Tibial nerve (tissue), 4 donors: ENCODE results near the gene CNOT1. TPM values are rescaled to one million over a fixed set of nuclear protein-coding genes. Genes with fewer than 3 reads are reported as not detected.
"Not testable (repeated sequence)": the region's sequence is repeated elsewhere in the genome, so short reads cannot be mapped to it uniquely, and the experiment has no call there.

Experiments used
- DNase-seq, 2 donors: peaks; one replicate each; pipeline ENCODE4 v3.0.0-alpha.2; 2019; ENCODE audit warnings: low spot score in 2 of 2
- H3K27ac ChIP-seq, 4 donors: fragments of 200-600 bp; sonication (generic) in 3 of 4; one replicate each; pipeline ENCODE4 v1.5.1; 2017 to 2019; ENCODE audit warnings: mild to moderate bottlenecking in 1 of 4
- H3K27me3 ChIP-seq, 2 donors: fragments of 200-600 bp; sonication (generic) in 1 of 2; one replicate each; pipeline versions ENCODE4 v1.5.1 to v1.6.0; 2017 to 2019
- H3K36me3 ChIP-seq, 3 donors: fragments of 200-600 bp; sonication (generic); one replicate each; pipeline ENCODE4 v1.5.1; 2018 to 2019
- H3K4me1 ChIP-seq, 4 donors: fragments of 200-600 bp; sonication (generic) in 3 of 4; one replicate each; pipeline ENCODE4 v1.5.1; 2017 to 2019
- H3K4me3 ChIP-seq, 4 donors: fragments of 200-600 bp; sonication (generic) in 3 of 4; one replicate each; pipeline ENCODE4 v1.5.1; 2017 to 2019; ENCODE audit warnings: mild to moderate bottlenecking in 1 of 4, moderate library complexity in 1 of 4
- H3K9me3 ChIP-seq, 4 donors: fragments of 200-600 bp; sonication (generic) in 3 of 4; one replicate each; pipeline ENCODE4 v1.5.1; 2017 to 2019
- EP300 ChIP-seq, 2 donors: sonication (generic); formaldehyde crosslinking; IDR thresholded peaks; one replicate each; pipeline ENCODE4 v1.6.1; 2017; ENCODE audit warnings: antibody characterized with exemption in 2 of 2, mild to moderate bottlenecking in 1 of 2
- POLR2A ChIP-seq, 2 donors: fragments of 450-650 bp; IDR thresholded peaks; one replicate each; pipeline ENCODE4 v1.6.1; 2017; ENCODE audit warnings: antibody characterized with exemption in 2 of 2, mild to moderate bottlenecking in 2 of 2, moderate library complexity in 2 of 2
- WGBS, 2 donors: methylation state at CpG; one replicate each; pipeline ENCODE4 v1.1.5; 2018; 5-methylcytosine and 5-hydroxymethylcytosine counted together
- total RNA-seq, 4 donors: library from RNA; depleted of rRNA; stranded (reverse); fragments of >200 nt; gene quantifications; one replicate each; pipeline ENCODE4 v1.1.0, GENCODE V29; 2016
- TF ChIP-seq, protein P1 (sequence below), 5 experiments: fragments of 200-600 bp in 3 of 5; fragments of 450-650 bp in 2 of 5; sonication (generic) in 3 of 5; IDR thresholded peaks; one replicate each; pipeline ENCODE4 v1.5.1; 2016 to 2019; ENCODE audit warnings: antibody characterized with exemption in 5 of 5, mild to moderate bottlenecking in 3 of 5, moderate library complexity in 2 of 5

Gene CNOT1
- total RNA-seq, 4 donors from 2014 or later: 80.8 to 122 (median 105) TPM

DNA sequence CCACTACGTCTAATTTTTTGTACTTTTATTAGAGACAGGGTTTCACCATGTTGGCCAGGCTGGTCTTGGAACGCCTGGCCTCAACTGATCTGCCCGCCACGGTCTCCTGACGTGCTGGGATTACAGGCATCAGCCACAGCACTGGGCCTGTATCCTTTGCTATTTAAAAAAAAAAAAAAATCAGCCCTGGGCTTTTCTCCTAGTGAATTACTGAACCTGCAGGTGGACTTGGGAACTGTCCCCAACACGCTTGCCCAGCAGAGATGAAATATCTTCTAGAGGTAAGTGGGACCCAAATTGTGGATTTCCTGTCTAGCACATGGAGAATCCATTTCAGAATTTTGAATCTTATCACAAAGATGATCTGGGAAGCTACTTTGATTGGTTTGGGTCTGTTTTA, 14.8 kb downstream of the CNOT1 start:
- TF ChIP-seq, protein P1, sequence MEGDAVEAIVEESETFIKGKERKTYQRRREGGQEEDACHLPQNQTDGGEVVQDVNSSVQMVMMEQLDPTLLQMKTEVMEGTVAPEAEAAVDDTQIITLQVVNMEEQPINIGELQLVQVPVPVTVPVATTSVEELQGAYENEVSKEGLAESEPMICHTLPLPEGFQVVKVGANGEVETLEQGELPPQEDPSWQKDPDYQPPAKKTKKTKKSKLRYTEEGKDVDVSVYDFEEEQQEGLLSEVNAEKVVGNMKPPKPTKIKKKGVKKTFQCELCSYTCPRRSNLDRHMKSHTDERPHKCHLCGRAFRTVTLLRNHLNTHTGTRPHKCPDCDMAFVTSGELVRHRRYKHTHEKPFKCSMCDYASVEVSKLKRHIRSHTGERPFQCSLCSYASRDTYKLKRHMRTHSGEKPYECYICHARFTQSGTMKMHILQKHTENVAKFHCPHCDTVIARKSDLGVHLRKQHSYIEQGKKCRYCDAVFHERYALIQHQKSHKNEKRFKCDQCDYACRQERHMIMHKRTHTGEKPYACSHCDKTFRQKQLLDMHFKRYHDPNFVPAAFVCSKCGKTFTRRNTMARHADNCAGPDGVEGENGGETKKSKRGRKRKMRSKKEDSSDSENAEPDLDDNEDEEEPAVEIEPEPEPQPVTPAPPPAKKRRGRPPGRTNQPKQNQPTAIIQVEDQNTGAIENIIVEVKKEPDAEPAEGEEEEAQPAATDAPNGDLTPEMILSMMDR (IDR thresholded peaks at IDR 0.05): no peak
- TF ChIP-seq POLR2A (IDR thresholded peaks at IDR 0.05): no peak
- no peak for TF ChIP-seq EP300 (IDR thresholded peaks at IDR 0.05)
- Histone ChIP-seq H3K36me3 (peaks cover 0 to 46% (median 8%) of the 10 kb centered on the region in 3 donors), H3K27ac (no peak overlapping the region), H3K4me3 (no peak overlapping the region), H3K27me3 (no peaks in the 10 kb centered on the region), H3K4me1 (peaks cover 0 to 6% (median 3%) of the 10 kb centered on the region in 4 donors), H3K9me3 (no peaks in the 10 kb centered on the region)
- no peak for DNase-seq
- 95 to 97% methylated on average over 6 of the region's 6 CpGs for WGBS, 2 donors

DNA sequence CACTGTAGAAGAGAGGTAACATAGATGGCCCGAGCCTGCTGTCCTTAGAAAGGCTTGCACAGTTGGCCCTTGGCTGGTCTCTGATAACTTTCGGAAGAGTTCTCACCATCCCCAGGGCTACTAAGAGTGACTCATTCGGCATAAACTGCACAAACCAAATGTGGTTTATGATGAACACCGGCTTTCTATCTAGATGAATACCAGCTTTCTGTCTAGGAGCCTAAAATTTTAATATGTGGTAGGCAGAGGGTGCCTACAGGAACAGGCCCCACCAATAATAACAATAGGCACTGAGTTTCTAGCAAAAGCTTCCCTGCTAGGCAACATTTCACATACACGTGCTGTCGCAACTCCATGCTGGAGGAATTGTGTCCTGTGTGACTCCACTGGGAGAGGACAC, 15.4 kb downstream of the CNOT1 start:
- no peaks in the 10 kb centered on the region for H3K9me3 ChIP-seq
- whole genome bisulfite sequencing, 2 donors: 73 to 79% methylated on average over 6 of the region's 6 CpGs
- no peaks in the 10 kb centered on the region for H3K27me3 ChIP-seq
- no peak overlapping the region for H3K27ac ChIP-seq
- H3K4me1 ChIP-seq: peaks cover 0 to 6% (median 3%) of the 10 kb centered on the region in 4 donors
- DNase-seq: no peak
- no peak for TF ChIP-seq EP300 (IDR thresholded peaks at IDR 0.05)
- TF ChIP-seq, protein P1 (IDR thresholded peaks at IDR 0.05): no peak
- TF ChIP-seq POLR2A (IDR thresholded peaks at IDR 0.05): no peak
- H3K4me3 ChIP-seq: no peak overlapping the region
- H3K36me3 ChIP-seq: peaks cover 0 to 44% (median 8%) of the 10 kb centered on the region in 3 donors

DNA sequence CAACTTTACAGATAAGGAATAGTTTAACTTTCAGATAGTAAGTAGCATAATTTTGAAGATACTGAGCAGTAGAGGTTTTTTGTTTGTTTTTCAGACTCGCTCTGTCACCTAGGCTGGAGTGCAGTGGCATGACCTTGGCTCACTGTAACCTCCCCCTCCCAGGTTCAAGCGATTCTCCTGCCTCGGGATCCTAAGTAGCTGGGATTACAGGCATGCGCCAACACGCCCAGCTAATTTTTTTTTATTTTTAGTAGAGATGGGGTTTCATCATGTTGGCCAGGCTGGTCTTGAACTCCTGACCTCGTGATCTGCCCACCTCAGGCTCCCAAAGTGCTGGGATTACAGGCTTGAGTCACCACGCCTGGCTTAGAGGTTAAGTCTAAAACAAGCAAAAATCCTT, 16.7 kb downstream of the CNOT1 start:
- not testable (repeated sequence) for H3K27me3 ChIP-seq, H3K4me3 ChIP-seq, H3K9me3 ChIP-seq, H3K27ac ChIP-seq, DNase-seq, H3K4me1 ChIP-seq
- H3K36me3 ChIP-seq: peaks cover 0 to 39% (median 7%) of the 10 kb centered on the region in 3 donors
- WGBS, 2 donors: 79 to 94% methylated on average over 7 of the region's 7 CpGs

DNA sequence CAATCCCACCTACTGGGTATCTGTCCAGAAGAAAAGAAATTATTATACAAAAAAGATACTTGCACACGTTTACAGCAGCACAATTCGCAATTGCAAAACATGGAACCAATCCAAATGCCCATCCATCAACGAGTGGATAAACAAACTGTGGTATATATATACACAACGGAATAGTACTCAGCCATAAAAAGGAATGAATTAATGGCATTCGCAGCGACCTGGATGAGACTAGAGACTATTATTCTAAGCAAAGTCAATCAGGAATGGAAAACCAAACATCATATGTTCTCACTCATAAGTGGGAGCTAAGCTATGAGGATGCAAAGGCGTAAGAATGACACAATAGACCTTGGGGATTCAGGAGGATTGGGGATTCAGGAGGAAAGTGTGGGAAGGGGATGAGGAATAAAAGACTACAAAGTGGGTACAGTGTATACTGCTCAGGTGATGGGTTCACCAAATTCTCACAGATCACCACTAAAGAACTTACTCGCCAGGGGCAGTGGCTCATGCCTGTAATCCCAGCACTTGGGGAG, 21.0 kb downstream of the CNOT1 start:
- 86 to 87% methylated on average over 8 of the region's 8 CpGs for WGBS, 2 donors
- Histone ChIP-seq H3K9me3 (no peaks in the 10 kb centered on the region), H3K4me1 (peaks cover 0 to 6% (median 3%) of the 10 kb centered on the region in 4 donors), H3K4me3 (no peak overlapping the region), H3K27ac (no peak overlapping the region), H3K36me3 (peaks cover 0 to 52% (median 0%) of the 10 kb centered on the region in 3 donors), H3K27me3 (no peaks in the 10 kb centered on the region)
- TF ChIP-seq EP300 (IDR thresholded peaks at IDR 0.05): no peak
- TF ChIP-seq, protein P1 (IDR thresholded peaks at IDR 0.05): no peak
- TF ChIP-seq POLR2A (IDR thresholded peaks at IDR 0.05): no peak
- no peak for DNase-seq

DNA sequence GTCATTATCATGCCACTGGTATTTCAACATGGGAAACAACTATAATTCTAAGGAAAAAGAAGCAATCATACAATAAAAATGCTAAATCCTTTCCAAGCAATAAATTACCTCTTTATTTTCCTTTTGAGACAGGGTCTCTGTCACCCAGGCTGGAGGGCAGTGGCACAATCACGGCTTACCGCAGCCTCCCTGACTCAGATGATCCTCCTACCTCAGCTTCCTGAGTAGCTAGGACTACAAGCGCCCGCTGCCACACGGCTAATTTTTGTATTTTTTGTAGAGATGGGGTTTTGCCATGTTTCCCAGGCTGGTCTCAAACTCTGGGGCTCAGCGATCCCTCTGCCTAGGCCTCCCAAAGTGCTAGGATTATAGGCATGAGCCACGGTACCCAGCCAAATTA, 24.1 kb downstream of the CNOT1 start:
- no peak overlapping the region for H3K27ac ChIP-seq
- no peak overlapping the region for H3K4me3 ChIP-seq
- no peaks in the 10 kb centered on the region for H3K9me3 ChIP-seq
- WGBS, 2 donors: 85 to 90% methylated on average over 7 of the region's 7 CpGs
- peaks cover 0 to 43% (median 0%) of the 10 kb centered on the region in 3 donors for H3K36me3 ChIP-seq
- no peak for DNase-seq
- H3K27me3 ChIP-seq: no peaks in the 10 kb centered on the region
- TF ChIP-seq, protein P1 (IDR thresholded peaks at IDR 0.05): no peak
- no peak for TF ChIP-seq POLR2A (IDR thresholded peaks at IDR 0.05)
- no peak for TF ChIP-seq EP300 (IDR thresholded peaks at IDR 0.05)
- peaks cover 0 to 7% (median 0%) of the 10 kb centered on the region in 4 donors for H3K4me1 ChIP-seq
